ENCODE results near the gene CACNG5. TPM values are rescaled to one million over a fixed set of nuclear protein-coding genes. Genes with fewer than 3 reads are reported as not detected.

The CACNG5 gene
- total RNA-seq, 1 donor from 2014 or later, result not detected

- H3K36me3 Mint-ChIP-seq (ENCODE audit: low read depth), result peaks cover 9% of the 10 kb centered on the region
- no peak for DNase-seq
- H3K4me1 Mint-ChIP-seq, result peaks cover 4% of the 10 kb centered on the region
- H3K27ac Mint-ChIP-seq, result no peak overlapping the region
- H3K27me3 Mint-ChIP-seq, result peaks cover 3% of the 10 kb centered on the region
- intact Hi-C loops (cut with micrococcal nuclease), result no loop called here
- H3K9me3 Mint-ChIP-seq, result no peaks in the 10 kb centered on the region
- no peak overlapping the region for H3K4me3 Mint-ChIP-seq
Measured at GRCh38 chr17:66810951-66811682, 23.8 kb upstream of the CACNG5 start.

- intact Hi-C loops (cut with micrococcal nuclease), result no loop called here
- Mint-ChIP-seq H3K4me1 (peaks cover 4% of the 10 kb centered on the region), H3K27me3 (peaks cover 3% of the 10 kb centered on the region), H3K9me3 (no peaks in the 10 kb centered on the region), H3K4me3 (no peak overlapping the region), H3K27ac (no peak overlapping the region), H3K36me3 (ENCODE audit: low read depth) (peaks cover 9% of the 10 kb centered on the region)
- DNase-seq, result no peak
Measured at GRCh38 chr17:66811683-66812054, 23.2 kb upstream of the CACNG5 start.

GRCh38 chr17:66812571-66812970, 22.3 kb upstream of the CACNG5 start:
- H3K27ac Mint-ChIP-seq, result no peak overlapping the region
- peaks cover 3% of the 10 kb centered on the region for H3K4me1 Mint-ChIP-seq
- no peak overlapping the region for H3K4me3 Mint-ChIP-seq
- intact Hi-C loops (cut with micrococcal nuclease), result no loop called here
- H3K27me3 Mint-ChIP-seq, result peaks cover 3% of the 10 kb centered on the region
- H3K9me3 Mint-ChIP-seq, result peaks cover 6% of the 10 kb centered on the region
- peaks cover 6% of the 10 kb centered on the region for H3K36me3 Mint-ChIP-seq (ENCODE audit: low read depth)
- DNase-seq, result no peak

GRCh38 chr17:66813296-66813695, 21.6 kb upstream of the CACNG5 start:
- Mint-ChIP-seq H3K4me3 (no peak overlapping the region), H3K9me3 (peaks cover 11% of the 10 kb centered on the region), H3K36me3 (ENCODE audit: low read depth) (peaks cover 2% of the 10 kb centered on the region), H3K27me3 (peaks cover 3% of the 10 kb centered on the region), H3K4me1 (no peaks in the 10 kb centered on the region), H3K27ac (no peak overlapping the region)
- intact Hi-C loops (cut with micrococcal nuclease), result no loop called here
- DNase-seq, result no peak

- peaks cover 13% of the 10 kb centered on the region for H3K9me3 Mint-ChIP-seq
- peaks cover 3% of the 10 kb centered on the region for H3K27me3 Mint-ChIP-seq
- no peak overlapping the region for H3K27ac Mint-ChIP-seq
- no peak overlapping the region for H3K4me3 Mint-ChIP-seq
- intact Hi-C loops (cut with micrococcal nuclease), result no loop called here
- no peaks in the 10 kb centered on the region for H3K4me1 Mint-ChIP-seq
- peaks cover 2% of the 10 kb centered on the region for H3K36me3 Mint-ChIP-seq (ENCODE audit: low read depth)
- DNase-seq, result no peak
Measured at GRCh38 chr17:66814026-66814425, 20.9 kb upstream of the CACNG5 start.

GRCh38 chr17:66814570-66814969, 20.3 kb upstream of the CACNG5 start:
- H3K9me3 Mint-ChIP-seq, result peaks cover 13% of the 10 kb centered on the region
- no peak overlapping the region for H3K27ac Mint-ChIP-seq
- DNase-seq, result no peak
- H3K27me3 Mint-ChIP-seq, result peaks cover 3% of the 10 kb centered on the region
- intact Hi-C loops (cut with micrococcal nuclease), result no loop called here
- peaks cover 2% of the 10 kb centered on the region for H3K36me3 Mint-ChIP-seq (ENCODE audit: low read depth)
- H3K4me1 Mint-ChIP-seq, result no peaks in the 10 kb centered on the region
- H3K4me3 Mint-ChIP-seq, result no peak overlapping the region

GRCh38 chr17:66817750-66818149, 17.2 kb upstream of the CACNG5 start:
- intact Hi-C loops (cut with micrococcal nuclease), result no loop called here
- Mint-ChIP-seq H3K4me3 (no peak overlapping the region), H3K27me3 (peaks cover 3% of the 10 kb centered on the region), H3K4me1 (no peaks in the 10 kb centered on the region), H3K36me3 (ENCODE audit: low read depth) (no peaks in the 10 kb centered on the region), H3K9me3 (peaks cover 13% of the 10 kb centered on the region), H3K27ac (no peak overlapping the region)
- no peak for DNase-seq

GRCh38 chr17:66819466-66819865, 15.5 kb upstream of the CACNG5 start:
- Mint-ChIP-seq H3K9me3 (peaks cover 13% of the 10 kb centered on the region), H3K27me3 (no peaks in the 10 kb centered on the region)

GRCh38 chr17:66822009-66822408, 12.9 kb upstream of the CACNG5 start:
- H3K36me3 Mint-ChIP-seq (ENCODE audit: low read depth), result no peaks in the 10 kb centered on the region
- peaks cover 6% of the 10 kb centered on the region for H3K27me3 Mint-ChIP-seq
- no peak for DNase-seq
- peaks cover 13% of the 10 kb centered on the region for H3K9me3 Mint-ChIP-seq
- H3K27ac Mint-ChIP-seq, result no peak overlapping the region
- intact Hi-C loops (cut with micrococcal nuclease), result no loop called here
- H3K4me1 Mint-ChIP-seq, result no peaks in the 10 kb centered on the region
- H3K4me3 Mint-ChIP-seq, result no peak overlapping the region

More at GRCh38 chr17:66819466-66819865, 15.5 kb upstream of the CACNG5 start:
- H3K4me1 Mint-ChIP-seq, result no peaks in the 10 kb centered on the region
- H3K36me3 Mint-ChIP-seq (ENCODE audit: low read depth), result no peaks in the 10 kb centered on the region
- no peak overlapping the region for H3K4me3 Mint-ChIP-seq
- DNase-seq, result no peak
- no peak overlapping the region for H3K27ac Mint-ChIP-seq
- intact Hi-C loops (cut with micrococcal nuclease), result no loop called here

GRCh38 chr17:66826856-66827255, 8.1 kb upstream of the CACNG5 start:
- Mint-ChIP-seq H3K9me3 (peaks cover 4% of the 10 kb centered on the region), H3K4me3 (no peak overlapping the region), H3K27ac (no peak overlapping the region), H3K4me1 (peaks cover 4% of the 10 kb centered on the region), H3K36me3 (ENCODE audit: low read depth) (no peaks in the 10 kb centered on the region), H3K27me3 (peaks cover 38% of the 10 kb centered on the region)
- DNase-seq, result no peak
- intact Hi-C loops (cut with micrococcal nuclease), result no loop called here

GRCh38 chr17:66829386-66829864, 5.5 kb upstream of the CACNG5 start:
- H3K36me3 Mint-ChIP-seq (ENCODE audit: low read depth), result no peaks in the 10 kb centered on the region
- no peak overlapping the region for H3K27ac Mint-ChIP-seq
- H3K4me1 Mint-ChIP-seq, result peaks cover 4% of the 10 kb centered on the region
- DNase-seq, result peak; percentile 76
- H3K27me3 Mint-ChIP-seq, result peaks cover 59% of the 10 kb centered on the region
- H3K4me3 Mint-ChIP-seq, result no peak overlapping the region
- H3K9me3 Mint-ChIP-seq, result peaks cover 4% of the 10 kb centered on the region
- intact Hi-C loops (cut with micrococcal nuclease), result loop anchor here (2.0 kb wide), 1 partner anchor 77 kb away; no protein-coding TSS in a partner anchor

- Mint-ChIP-seq H3K4me3 (no peak overlapping the region), H3K4me1 (peaks cover 4% of the 10 kb centered on the region), H3K27ac (no peak overlapping the region), H3K27me3 (peaks cover 62% of the 10 kb centered on the region), H3K9me3 (peaks cover 4% of the 10 kb centered on the region), H3K36me3 (ENCODE audit: low read depth) (no peaks in the 10 kb centered on the region)
- no peak for DNase-seq
- intact Hi-C loops (cut with micrococcal nuclease), result loop anchor here (2.0 kb wide), 1 partner anchor 77 kb away; no protein-coding TSS in a partner anchor
Measured at GRCh38 chr17:66829883-66830282, 5.0 kb upstream of the CACNG5 start.

GRCh38 chr17:66830451-66830850, 4.5 kb upstream of the CACNG5 start:
- DNase-seq, result no peak
- Mint-ChIP-seq H3K4me3 (no peak overlapping the region), H3K4me1 (peaks cover 4% of the 10 kb centered on the region), H3K36me3 (ENCODE audit: low read depth) (no peaks in the 10 kb centered on the region), H3K9me3 (peaks cover 4% of the 10 kb centered on the region), H3K27ac (no peak overlapping the region), H3K27me3 (peaks cover 64% of the 10 kb centered on the region)
- intact Hi-C loops (cut with micrococcal nuclease), result no loop called here

- Mint-ChIP-seq H3K9me3 (peaks cover 4% of the 10 kb centered on the region), H3K4me1 (peaks cover 4% of the 10 kb centered on the region), H3K4me3 (no peak overlapping the region), H3K36me3 (ENCODE audit: low read depth) (no peaks in the 10 kb centered on the region), H3K27ac (no peak overlapping the region), H3K27me3 (peaks cover 72% of the 10 kb centered on the region)
- DNase-seq, result no peak
- intact Hi-C loops (cut with micrococcal nuclease), result no loop called here
Measured at GRCh38 chr17:66831383-66832210, 3.3 kb upstream of the CACNG5 start.
